Natural killer cell (primary cell): Measurements from ENCODE around the gene ANXA2. TPM values are rescaled to one million over a fixed set of nuclear protein-coding genes. Genes with fewer than 3 reads are reported as not detected.

Experiments used
- ATAC-seq, 3 donors: fragments of 150-1000 bp in 2 of 3; fragments of 200-7000 bp in 1 of 3; cut with Tn5 transposase; 1 replicate in 1 of 3; 2 replicates in 2 of 3; pipeline ENCODE4 v1.10.0; 2021; ENCODE audit warnings: mild to moderate bottlenecking in 2 of 3, moderate library complexity in 2 of 3
- DNase-seq, 2 donors: peaks; one replicate each; pipeline versions ENCODE4 v3.0.0 to v3.0.0-alpha.2; 2013 to 2021; ENCODE audit warnings: mixed read lengths in 1 of 2
- H3K27ac ChIP-seq: one replicate; pipeline ENCODE4 v1.5.1; 2013; ENCODE audit warnings: mild to moderate bottlenecking, low read length
- H3K27me3 ChIP-seq: one replicate; pipeline ENCODE4 v1.6.1; 2013; ENCODE audit warnings: low read length; ENCODE audit not compliant: control insufficient read depth, insufficient read depth
- H3K36me3 ChIP-seq: one replicate; pipeline ENCODE4 v1.6.1; 2013; ENCODE audit warnings: low read length; ENCODE audit not compliant: control insufficient read depth, insufficient read depth
- H3K4me1 ChIP-seq: one replicate; pipeline ENCODE4 v1.6.1; 2013; ENCODE audit warnings: low read length; ENCODE audit not compliant: control insufficient read depth, insufficient read depth
- H3K4me3 ChIP-seq: one replicate; pipeline ENCODE4 v1.5.1; 2013; ENCODE audit warnings: low read length
- H3K9me3 ChIP-seq: one replicate; pipeline ENCODE4 v1.6.1; 2013; ENCODE audit warnings: low read length; ENCODE audit not compliant: control insufficient read depth, insufficient read depth
- H3K27ac Mint-ChIP-seq, 2 donors: one replicate each; pipeline ENCODE4 v1.8.0; 2022; ENCODE audit warnings: mild to moderate bottlenecking in 2 of 2, mixed read lengths in 2 of 2, moderate library complexity in 1 of 2
- H3K27me3 Mint-ChIP-seq, 2 donors: one replicate each; pipeline ENCODE4 v1.8.0; 2022; ENCODE audit warnings: low read depth in 2 of 2, mixed read lengths in 2 of 2
- H3K36me3 Mint-ChIP-seq: one replicate; pipeline ENCODE4 v1.8.0; 2022; ENCODE audit warnings: mixed read lengths
- H3K4me1 Mint-ChIP-seq, 2 donors: one replicate each; pipeline ENCODE4 v1.8.0; 2022; ENCODE audit warnings: mixed read lengths in 2 of 2
- H3K4me3 Mint-ChIP-seq: one replicate; pipeline ENCODE4 v1.8.0; 2022; ENCODE audit warnings: mild to moderate bottlenecking, moderate library complexity, mixed read lengths
- H3K9me3 Mint-ChIP-seq, 2 donors: one replicate each; pipeline ENCODE4 v1.8.0; 2022; ENCODE audit warnings: mixed read lengths in 2 of 2
- CTCF ChIP-seq: fragments of 200-600 bp; IDR thresholded peaks from one replicate; pipeline ENCODE4 v1.8.0; 2022; ENCODE audit warnings: antibody characterized with exemption
- WGBS: methylation state at CpG from one replicate; pipeline ENCODE4 v1.1.7; 2013; ENCODE audit warnings: missing lambda C conversion rate; ENCODE audit not compliant: insufficient coverage; 5-methylcytosine and 5-hydroxymethylcytosine counted together
- intact Hi-C: fragments of 100-400 bp; cut with micrococcal nuclease; formaldehyde crosslinking; loops from one replicate; pipeline ENCODE4 v1.14.2; 2022
- total RNA-seq, 4 donors: library from RNA; stranded (reverse); fragments of 120-200 nt in 1 of 4; gene quantifications; one replicate each; pipeline versions ENCODE4 v1.2.3 to v1.2.4, GENCODE V29; 2013 to 2022

ANXA2 gene
- total RNA-seq, 3 donors from 2014 or later (not counting 1 experiment from before 2014, with no cell fraction given) = 132 to 230 (median 155) TPM

- peaks cover 0 to 26% of the 10 kb centered on the region in 2 donors for H3K4me1 Mint-ChIP-seq
- H3K27ac Mint-ChIP-seq = no peak overlapping the region
- H3K4me1 ChIP-seq = no peaks in the 10 kb centered on the region
- TF ChIP-seq CTCF = no peak
- H3K27me3 Mint-ChIP-seq = no peaks in the 10 kb centered on the region
- H3K27ac ChIP-seq = no peak overlapping the region
- ATAC-seq = no peak
- H3K36me3 Mint-ChIP-seq = peaks cover 6% of the 10 kb centered on the region
- H3K36me3 ChIP-seq = peaks cover 29% of the 10 kb centered on the region
- no peaks in the 10 kb centered on the region for H3K27me3 ChIP-seq
- DNase-seq = no peak
- H3K9me3 ChIP-seq = no peaks in the 10 kb centered on the region
- H3K4me3 ChIP-seq = no peak overlapping the region
- H3K9me3 Mint-ChIP-seq = no peaks in the 10 kb centered on the region
- WGBS = 97% methylated on average over 12 of the region's 12 CpGs
- no peak overlapping the region for H3K4me3 Mint-ChIP-seq
- intact Hi-C loops = no loop called here
Measured at GRCh38 chr15:60376677-60377095, 21.1 kb downstream of the ANXA2 start.

GRCh38 chr15:60375306-60375705 is 22.5 kb downstream of the ANXA2 start:
- WGBS = 95% methylated on average over 5 of the region's 5 CpGs
- Histone ChIP-seq H3K4me3 (no peak overlapping the region), H3K27ac (no peak overlapping the region), H3K4me1 (no peaks in the 10 kb centered on the region), H3K36me3 (peaks cover 24% of the 10 kb centered on the region), H3K9me3 (no peaks in the 10 kb centered on the region), H3K27me3 (no peaks in the 10 kb centered on the region)
- intact Hi-C loops = no loop called here
- ATAC-seq = no peak
- Mint-ChIP-seq H3K36me3 (no peaks in the 10 kb centered on the region), H3K27ac (no peak overlapping the region), H3K4me3 (no peak overlapping the region), H3K9me3 (no peaks in the 10 kb centered on the region), H3K4me1 (peaks cover 7 to 19% of the 10 kb centered on the region in 2 donors), H3K27me3 (no peaks in the 10 kb centered on the region)
- TF ChIP-seq CTCF = no peak
- DNase-seq = no peak

GRCh38 chr15:60374628-60375081 is 23.1 kb downstream of the ANXA2 start:
- H3K4me1 Mint-ChIP-seq = peaks cover 13 to 19% of the 10 kb centered on the region in 2 donors
- DNase-seq (no peak), ATAC-seq (no peak)
- no peak overlapping the region for H3K27ac ChIP-seq
- 89% methylated on average over 7 of the region's 7 CpGs for WGBS
- H3K4me3 Mint-ChIP-seq = no peak overlapping the region
- H3K4me1 ChIP-seq = no peaks in the 10 kb centered on the region
- intact Hi-C loops = no loop called here
- no peaks in the 10 kb centered on the region for H3K9me3 Mint-ChIP-seq
- no peak for TF ChIP-seq CTCF
- H3K9me3 ChIP-seq = no peaks in the 10 kb centered on the region
- no peaks in the 10 kb centered on the region for H3K27me3 ChIP-seq
- peaks cover 20% of the 10 kb centered on the region for H3K36me3 ChIP-seq
- H3K27me3 Mint-ChIP-seq = no peaks in the 10 kb centered on the region
- H3K4me3 ChIP-seq = no peak overlapping the region
- H3K36me3 Mint-ChIP-seq = no peaks in the 10 kb centered on the region
- H3K27ac Mint-ChIP-seq = no peak overlapping the region

GRCh38 chr15:60374209-60374608 is 23.6 kb downstream of the ANXA2 start:
- Mint-ChIP-seq H3K27me3 (no peaks in the 10 kb centered on the region), H3K4me3 (no peak overlapping the region), H3K9me3 (no peaks in the 10 kb centered on the region), H3K36me3 (no peaks in the 10 kb centered on the region), H3K27ac (no peak overlapping the region), H3K4me1 (peaks cover 18 to 19% of the 10 kb centered on the region in 2 donors)
- no peak for TF ChIP-seq CTCF
- WGBS = 94% methylated on average over 4 of the region's 4 CpGs
- no peaks in the 10 kb centered on the region for H3K27me3 ChIP-seq
- DNase-seq (no peak), ATAC-seq (no peak)
- H3K4me3 ChIP-seq = no peak overlapping the region
- no peak overlapping the region for H3K27ac ChIP-seq
- intact Hi-C loops = no loop called here
- no peaks in the 10 kb centered on the region for H3K9me3 ChIP-seq
- H3K36me3 ChIP-seq = peaks cover 16% of the 10 kb centered on the region
- no peaks in the 10 kb centered on the region for H3K4me1 ChIP-seq
